SK-N-SH treated with all-trans-retinoic acid at 6 μM for 48 hours (cell line): ENCODE measurements around the gene PLEKHF1.

ENCODE experiments used
- ARNTL ChIP-seq: fragments of 450-650 bp; formaldehyde crosslinking; IDR thresholded peaks from 2 replicates; pipeline ENCODE4 v1.5.0; 2020; ENCODE audit warnings: low read depth, mild to moderate bottlenecking, moderate library complexity, borderline replicate concordance
- ESRRG ChIP-seq: fragments of 250-450 bp; sonication (Bioruptor Pico); IDR thresholded peaks from 2 replicates; pipeline ENCODE4 v1.6.1; 2021; ENCODE audit warnings: mild to moderate bottlenecking
- ZFP30 ChIP-seq: fragments of 450-650 bp; formaldehyde crosslinking; IDR thresholded peaks from 2 replicates; pipeline ENCODE4 v1.5.0; 2022; ENCODE audit warnings: mild to moderate bottlenecking, moderate library complexity
- ZNF70 ChIP-seq: fragments of 450-650 bp; formaldehyde crosslinking; IDR thresholded peaks from 2 replicates; pipeline ENCODE4 v1.5.0; 2020; ENCODE audit warnings: mild to moderate bottlenecking, moderate library complexity
- ZNF8 ChIP-seq: fragments of 450-650 bp; formaldehyde crosslinking; IDR thresholded peaks from 2 replicates; pipeline ENCODE4 v1.5.0; 2020; ENCODE audit warnings: mild to moderate bottlenecking, moderate library complexity
- TF ChIP-seq, protein P1 (sequence below): fragments of 250-450 bp; sonication (Bioruptor Pico); IDR thresholded peaks from 2 replicates; pipeline ENCODE4 v1.8.0; 2020; ENCODE audit warnings: mild to moderate bottlenecking, moderate library complexity, borderline replicate concordance

DNA sequence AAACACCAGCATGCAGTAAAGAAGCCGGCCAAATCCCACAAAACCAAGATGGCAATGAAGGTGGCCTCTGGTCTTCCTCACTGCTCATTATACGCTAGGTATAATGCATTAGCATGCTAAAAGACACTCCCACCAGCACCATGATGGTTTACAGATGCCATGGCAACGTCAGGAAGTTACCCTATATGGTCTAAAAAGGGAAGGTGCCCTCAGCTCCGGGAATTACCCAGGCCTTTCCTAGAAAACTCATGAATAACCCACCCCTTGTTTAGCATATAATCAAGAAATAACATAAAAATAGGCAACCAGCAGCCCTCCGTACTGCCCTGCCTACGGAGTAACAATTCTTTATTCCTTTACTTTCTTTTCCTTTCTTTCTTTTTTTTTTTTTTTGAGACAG lies 21.1 kb upstream of the PLEKHF1 start:
- TF ChIP-seq ZNF8 (CRISPR knock-in tag) (no peak), ARNTL (CRISPR knock-in tag) (no peak), ZFP30 (CRISPR knock-in tag) (no peak), ESRRG (CRISPR knock-in tag) (no peak), ZNF70 (CRISPR knock-in tag) (no peak)
- TF ChIP-seq, protein P1, sequence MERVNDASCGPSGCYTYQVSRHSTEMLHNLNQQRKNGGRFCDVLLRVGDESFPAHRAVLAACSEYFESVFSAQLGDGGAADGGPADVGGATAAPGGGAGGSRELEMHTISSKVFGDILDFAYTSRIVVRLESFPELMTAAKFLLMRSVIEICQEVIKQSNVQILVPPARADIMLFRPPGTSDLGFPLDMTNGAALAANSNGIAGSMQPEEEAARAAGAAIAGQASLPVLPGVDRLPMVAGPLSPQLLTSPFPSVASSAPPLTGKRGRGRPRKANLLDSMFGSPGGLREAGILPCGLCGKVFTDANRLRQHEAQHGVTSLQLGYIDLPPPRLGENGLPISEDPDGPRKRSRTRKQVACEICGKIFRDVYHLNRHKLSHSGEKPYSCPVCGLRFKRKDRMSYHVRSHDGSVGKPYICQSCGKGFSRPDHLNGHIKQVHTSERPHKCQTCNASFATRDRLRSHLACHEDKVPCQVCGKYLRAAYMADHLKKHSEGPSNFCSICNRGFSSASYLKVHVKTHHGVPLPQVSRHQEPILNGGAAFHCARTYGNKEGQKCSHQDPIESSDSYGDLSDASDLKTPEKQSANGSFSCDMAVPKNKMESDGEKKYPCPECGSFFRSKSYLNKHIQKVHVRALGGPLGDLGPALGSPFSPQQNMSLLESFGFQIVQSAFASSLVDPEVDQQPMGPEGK (CRISPR knock-in tag): no peak
